Activated T-cell treated with anti-CD3 and anti-CD28 coated beads for 48 hours (primary cell): ENCODE data around the gene SVOP.
A peak's percentile ranks its signal among the peaks of the same experiment; 100 is the strongest.

ENCODE experiments used
- DNase-seq: peaks from one replicate; pipeline ENCODE4 v3.0.0-alpha.2; 2020; ENCODE audit warnings: low read depth

Gene SVOP

GRCh38 chr12:108973629-108974152, 47.2 kb downstream of the SVOP start:
- no peak for DNase-seq

- no peak for DNase-seq
Observed at GRCh38 chr12:108972358-108972757, 48.5 kb downstream of the SVOP start.

DNA sequence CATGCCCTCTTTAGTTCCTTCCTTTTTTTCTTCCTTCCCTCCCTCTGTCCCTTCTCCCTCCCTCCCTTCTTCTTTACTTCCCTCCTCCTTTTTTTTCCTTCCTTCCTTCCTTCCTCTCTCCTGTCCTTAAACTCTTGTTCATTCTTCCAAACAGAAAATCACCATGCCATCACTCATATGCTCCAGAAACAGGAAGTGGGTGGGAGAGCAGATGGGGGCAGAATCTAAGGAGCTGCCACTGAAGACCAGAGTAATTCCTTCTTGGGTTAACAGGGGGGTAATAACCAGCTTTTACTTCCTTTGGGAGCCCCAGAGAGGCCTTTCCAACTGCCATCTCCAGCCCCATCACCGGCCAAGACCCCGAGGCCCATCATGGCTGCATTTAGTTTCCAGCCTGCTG, 51.2 kb downstream of the SVOP start:
- DNase-seq: no peak

- DNase-seq: no peak
Observed at GRCh38 chr12:108967869-108968540, 52.9 kb downstream of the SVOP start.

GRCh38 chr12:108966378-108967151, 54.3 kb downstream of the SVOP start:
- DNase-seq: no peak

- DNase-seq: no peak
Observed at GRCh38 chr12:108965886-108966285, 55.0 kb downstream of the SVOP start.

DNA sequence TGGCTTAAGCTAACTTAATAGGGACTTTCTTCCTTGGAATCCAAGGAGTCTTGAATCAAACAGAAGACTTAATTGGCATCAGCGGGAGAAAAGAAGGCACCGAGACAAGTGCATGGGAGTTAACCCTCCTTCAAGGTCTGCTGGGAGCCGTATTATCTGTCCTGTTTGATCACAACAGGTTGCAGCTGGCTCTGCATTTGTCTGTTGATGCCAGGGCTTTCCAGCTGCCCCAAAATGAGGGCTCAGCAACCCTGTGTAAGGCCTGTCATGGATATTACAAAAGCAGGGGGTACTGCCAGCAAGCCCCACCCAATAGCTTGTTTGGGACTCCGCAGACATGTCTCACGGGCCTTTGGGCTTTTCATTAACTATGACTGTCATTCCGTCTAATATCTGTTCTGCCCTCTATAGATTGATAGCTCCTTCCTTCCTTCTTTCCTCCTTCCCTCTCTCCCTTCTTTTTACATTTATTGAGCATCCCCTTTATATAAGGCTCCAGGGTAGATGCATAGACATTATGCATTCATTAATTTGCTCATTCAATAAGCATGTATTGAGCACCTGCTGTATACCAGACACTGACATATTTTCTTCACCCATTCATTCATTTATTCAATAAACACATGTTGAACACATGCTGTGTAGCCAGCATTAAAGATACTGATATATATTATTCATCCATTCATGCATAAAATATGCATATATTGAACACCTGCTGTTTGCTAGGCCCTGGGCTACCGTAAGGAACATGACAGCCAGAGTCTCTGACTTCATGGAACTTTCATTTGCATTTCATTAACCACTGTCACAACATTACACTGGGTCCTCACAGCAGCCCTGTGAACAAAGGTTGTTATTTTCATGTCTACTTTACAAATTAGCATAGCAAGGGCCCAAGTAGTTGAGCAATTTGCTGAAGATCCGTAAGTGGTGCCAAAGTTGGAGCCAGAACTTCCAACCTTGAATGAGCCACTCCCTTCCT, 56.2 kb downstream of the SVOP start:
- no peak for DNase-seq

DNA sequence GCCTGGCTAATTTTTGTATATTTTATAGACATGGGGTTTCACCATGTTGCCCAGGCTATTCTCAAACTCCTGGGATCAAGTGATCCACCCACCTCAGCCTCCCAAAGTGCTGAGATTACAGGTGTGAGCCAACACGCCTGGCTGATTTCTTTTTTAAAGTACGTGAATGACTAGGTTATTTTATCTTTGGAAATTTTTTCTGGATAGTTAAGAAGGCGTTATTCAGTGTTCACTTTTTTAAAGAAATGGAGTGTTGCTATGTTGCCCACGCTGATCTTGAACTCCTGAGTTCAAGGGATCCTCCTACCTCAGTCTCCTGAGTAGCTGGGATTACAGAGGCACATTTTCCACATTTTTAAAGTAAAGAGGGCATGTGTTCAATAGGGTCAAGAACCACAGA, 58.6 kb downstream of the SVOP start:
- no peak for DNase-seq

GRCh38 chr12:108959748-108960655, 60.9 kb downstream of the SVOP start:
- no peak for DNase-seq

DNA sequence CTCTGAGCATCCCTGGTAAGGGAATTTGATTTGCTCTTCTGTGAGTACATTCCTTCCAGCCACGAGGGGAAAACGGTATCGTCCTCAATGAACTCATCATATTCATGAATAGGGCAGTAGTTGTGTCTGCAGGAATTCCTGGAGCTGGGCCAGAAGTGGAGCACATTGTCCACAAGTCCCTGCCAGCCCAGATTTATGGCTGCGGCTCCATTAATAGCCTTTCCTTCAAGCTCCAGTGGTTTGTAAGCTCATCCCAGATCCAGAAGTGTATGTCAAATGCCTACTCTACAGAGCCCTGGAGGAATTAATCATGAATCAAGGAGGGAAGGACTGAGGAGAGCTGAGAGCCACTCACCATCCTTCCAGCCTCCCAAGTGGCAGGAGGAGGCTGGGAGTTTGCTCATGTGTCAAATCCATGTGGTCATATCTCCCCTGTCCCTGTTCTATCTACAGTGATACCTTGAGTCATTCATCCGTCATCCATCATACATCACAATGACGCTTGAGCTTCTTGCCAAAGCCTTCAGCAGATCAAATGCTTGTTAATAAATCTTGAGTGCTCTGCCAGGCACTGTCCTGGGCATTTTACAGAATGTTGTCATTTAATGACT, 65.5 kb downstream of the SVOP start:
- no peak for DNase-seq

DNA sequence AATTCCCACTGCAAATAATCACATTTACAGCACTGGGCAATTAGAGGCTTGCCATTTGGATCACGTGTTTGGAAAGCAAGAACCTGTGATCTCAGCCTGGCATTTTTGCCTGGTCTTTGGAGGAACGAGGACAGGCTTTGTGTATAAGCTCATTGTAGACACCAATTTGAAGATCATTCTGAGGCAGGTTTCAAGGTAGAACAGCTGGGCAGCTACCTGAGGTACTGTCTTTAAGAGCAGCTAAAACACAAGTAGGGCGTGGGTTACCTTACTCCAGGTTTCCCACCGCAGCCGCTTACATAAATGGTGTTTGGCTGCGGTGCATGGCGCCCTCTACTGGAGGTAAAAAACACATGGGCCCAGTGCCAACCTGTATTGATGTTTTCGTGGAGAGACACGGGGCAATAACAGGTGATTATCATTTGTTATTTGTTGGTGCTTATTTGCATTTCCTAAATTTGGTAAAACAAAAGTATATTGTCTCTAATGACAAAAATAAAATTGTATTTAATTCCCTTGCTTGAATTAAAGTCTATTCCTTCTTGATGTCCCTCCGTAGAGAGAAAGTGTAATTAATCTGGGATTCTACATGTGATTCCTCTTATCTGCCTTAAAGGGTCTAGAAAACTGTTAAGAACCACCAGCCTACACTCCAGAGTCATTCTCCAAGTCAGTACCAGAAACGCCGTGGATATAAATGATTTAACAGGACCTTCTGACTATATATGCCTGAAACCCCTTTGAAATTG, 69.7 kb downstream of the SVOP start:
- peak; percentile 60 for DNase-seq

- no peak for DNase-seq
Observed at GRCh38 chr12:108949976-108950375, 70.9 kb downstream of the SVOP start.

DNA sequence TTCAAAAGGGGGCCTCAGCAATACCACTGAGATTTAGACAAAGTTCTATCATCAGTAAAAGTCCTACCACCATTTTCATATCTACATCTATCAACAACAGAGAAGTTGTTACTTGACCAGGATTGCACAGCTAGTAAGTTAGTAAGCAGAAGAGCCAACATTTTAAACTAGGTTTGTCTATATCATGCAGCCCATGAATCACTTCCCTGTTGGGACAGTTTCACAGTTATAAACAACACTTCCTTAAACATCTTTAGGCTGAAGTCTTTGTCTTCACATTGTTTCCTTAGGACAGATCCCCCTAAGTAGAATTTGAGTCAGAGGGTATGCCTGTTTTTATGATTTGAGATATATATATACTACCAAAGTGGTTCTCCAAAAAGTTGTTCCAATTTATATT, 72.5 kb downstream of the SVOP start:
- no peak for DNase-seq

GRCh38 chr12:108947097-108947496, 73.8 kb downstream of the SVOP start:
- no peak for DNase-seq

DNA sequence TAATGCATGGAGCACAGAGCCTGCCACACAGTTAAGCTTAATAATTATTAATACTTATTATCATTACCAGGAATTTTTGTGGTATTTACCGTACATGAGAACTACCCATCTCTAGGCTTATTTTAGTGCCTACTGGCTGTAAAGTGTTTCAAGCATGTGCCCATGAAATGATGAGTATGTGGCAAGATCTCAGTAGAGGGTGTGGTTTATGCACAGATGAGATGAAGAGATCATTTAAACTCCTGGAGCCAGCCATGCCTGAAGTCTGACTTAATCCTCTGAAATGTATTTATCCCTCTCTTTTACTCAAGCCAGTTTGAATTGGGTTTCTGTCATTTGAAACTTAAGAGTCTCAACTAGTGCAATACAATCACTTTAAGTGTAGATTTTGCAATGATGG, 80.7 kb downstream of the SVOP start:
- DNase-seq: no peak

- no peak for DNase-seq
Observed at GRCh38 chr12:108939594-108939993, 81.3 kb downstream of the SVOP start.

DNA sequence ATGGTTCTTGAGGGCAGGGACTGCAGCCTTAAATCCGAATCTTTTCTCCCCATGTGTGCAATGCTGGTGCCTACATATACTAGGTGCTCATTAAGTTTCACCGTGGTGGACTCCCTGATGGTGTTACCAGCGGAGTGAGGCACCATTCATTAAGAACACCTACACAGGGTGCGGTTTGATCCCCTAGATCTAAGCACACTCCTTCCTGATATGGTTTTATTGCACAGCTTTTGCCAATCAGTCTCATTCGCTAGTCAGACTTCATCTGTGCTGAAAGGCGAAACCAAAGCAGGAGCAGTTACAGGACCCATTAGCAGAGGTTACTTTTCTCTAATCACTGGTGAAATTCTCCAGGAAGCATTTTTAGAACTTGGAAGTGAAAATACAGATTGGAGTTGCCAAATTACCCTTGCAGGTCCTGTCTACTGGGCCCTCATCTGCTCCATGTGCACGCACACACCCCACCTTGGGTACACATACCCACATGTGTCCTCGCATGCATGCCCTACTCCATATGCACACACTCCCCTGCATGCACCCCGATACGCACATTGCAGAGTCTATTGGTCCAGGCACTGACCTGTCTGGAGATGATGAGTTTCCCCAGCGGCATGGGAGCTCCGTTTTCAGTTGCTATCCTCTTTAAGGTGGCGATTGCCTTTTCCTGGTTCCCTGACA, 82.5 kb downstream of the SVOP start:
- no peak for DNase-seq

- no peak for DNase-seq
Observed at GRCh38 chr12:108935159-108935763, 85.6 kb downstream of the SVOP start.

DNA sequence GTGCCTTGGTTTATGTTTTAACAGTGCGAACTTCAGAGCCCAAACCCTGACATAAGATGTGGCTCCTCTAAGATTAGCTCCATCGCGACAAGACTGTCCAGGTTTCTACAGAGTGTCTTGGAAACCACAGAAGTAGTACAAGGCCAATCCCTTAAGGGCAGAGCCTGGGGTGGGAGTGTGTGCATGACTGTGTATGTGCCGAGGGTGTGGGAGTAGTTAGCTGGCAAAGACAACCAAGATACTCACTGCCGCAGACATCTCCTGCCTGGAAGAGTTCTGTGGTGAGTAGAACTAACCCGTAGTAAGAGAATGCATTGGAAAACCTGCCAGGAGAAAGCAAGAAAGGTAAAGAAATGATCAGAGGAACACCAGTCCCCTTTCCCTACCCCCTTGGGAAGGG, 86.9 kb downstream of the SVOP start:
- no peak for DNase-seq
